ENCODE measurements around the gene FUT9. TPM values are rescaled to one million over a fixed set of nuclear protein-coding genes. Genes with fewer than 3 reads are reported as not detected.

The FUT9 gene
- 0.15 TPM for polyA plus RNA-seq (2013, experiment 1 of 2)
- 0.05 TPM for polyA plus RNA-seq (2013, experiment 2 of 2)

- no peaks in the 10 kb centered on the region for H3K4me1 ChIP-seq (ENCODE audit: control insufficient read depth, insufficient read depth, low read length, poor library complexity, severe bottlenecking)
- H3K36me3 ChIP-seq (ENCODE audit: control insufficient read depth, insufficient read depth, low read length) = no peaks in the 10 kb centered on the region
- no peaks in the 10 kb centered on the region for H3K9me3 ChIP-seq (ENCODE audit: control insufficient read depth, low read length)
- no peak within 1 kb of the TSS for H3K27ac ChIP-seq (ENCODE audit: low read depth, low read length, severe bottlenecking)
- 0 to 1% methylated on average over 35 to 38 of the region's 62 CpGs for WGBS, 2 experiments (ENCODE audit: insufficient coverage in 2 of 2)
- peak within 1 kb of the TSS; percentile 44 for H3K4me3 ChIP-seq (ENCODE audit: extremely low read depth, insufficient read depth, low read length, poor library complexity, severe bottlenecking)
These were observed at the start of gene FUT9 for GRCh38 chr6:96015518-96016333. FUT9 (plus strand) TSS chr6:96015974; CDS start chr6:96203156, 187,182 bp downstream.

GRCh38 chr6:95967594-95967993, 48.2 kb upstream of the FUT9 start:
- no peaks in the 10 kb centered on the region for H3K9me3 ChIP-seq (ENCODE audit: control insufficient read depth, low read length)
- no peak overlapping the region for H3K27ac ChIP-seq (ENCODE audit: low read depth, low read length, severe bottlenecking)
- H3K4me3 ChIP-seq (ENCODE audit: extremely low read depth, insufficient read depth, low read length, poor library complexity, severe bottlenecking) = no peak overlapping the region
- no peaks in the 10 kb centered on the region for H3K4me1 ChIP-seq (ENCODE audit: control insufficient read depth, insufficient read depth, low read length, poor library complexity, severe bottlenecking)
- H3K36me3 ChIP-seq (ENCODE audit: control insufficient read depth, insufficient read depth, low read length) = no peaks in the 10 kb centered on the region

GRCh38 chr6:95973976-95974375, 41.8 kb upstream of the FUT9 start:
- H3K9me3 ChIP-seq (ENCODE audit: control insufficient read depth, low read length) = no peaks in the 10 kb centered on the region
- no peak overlapping the region for H3K27ac ChIP-seq (ENCODE audit: low read depth, low read length, severe bottlenecking)
- H3K4me3 ChIP-seq (ENCODE audit: extremely low read depth, insufficient read depth, low read length, poor library complexity, severe bottlenecking) = no peak overlapping the region
- H3K4me1 ChIP-seq (ENCODE audit: control insufficient read depth, insufficient read depth, low read length, poor library complexity, severe bottlenecking) = no peaks in the 10 kb centered on the region
- WGBS, 2 experiments (ENCODE audit: insufficient coverage in 2 of 2) = no CpG with 5 or more reads among the region's 3 CpGs
- no peaks in the 10 kb centered on the region for H3K36me3 ChIP-seq (ENCODE audit: control insufficient read depth, insufficient read depth, low read length)

- no peaks in the 10 kb centered on the region for H3K9me3 ChIP-seq (ENCODE audit: control insufficient read depth, low read length)
- H3K4me1 ChIP-seq (ENCODE audit: control insufficient read depth, insufficient read depth, low read length, poor library complexity, severe bottlenecking) = no peaks in the 10 kb centered on the region
- no peak overlapping the region for H3K27ac ChIP-seq (ENCODE audit: low read depth, low read length, severe bottlenecking)
- WGBS, 2 experiments (ENCODE audit: insufficient coverage in 2 of 2) = 60 to 73% methylated on average over 1 of the region's 2 CpGs
- H3K36me3 ChIP-seq (ENCODE audit: control insufficient read depth, insufficient read depth, low read length) = no peaks in the 10 kb centered on the region
- no peak overlapping the region for H3K4me3 ChIP-seq (ENCODE audit: extremely low read depth, insufficient read depth, low read length, poor library complexity, severe bottlenecking)
These were observed 37.5 kb upstream of the FUT9 start for GRCh38 chr6:95978230-95978629.

- Histone ChIP-seq H3K4me1 (ENCODE audit: control insufficient read depth, insufficient read depth, low read length, poor library complexity, severe bottlenecking) (no peaks in the 10 kb centered on the region), H3K9me3 (ENCODE audit: control insufficient read depth, low read length) (no peaks in the 10 kb centered on the region), H3K36me3 (ENCODE audit: control insufficient read depth, insufficient read depth, low read length) (no peaks in the 10 kb centered on the region), H3K4me3 (ENCODE audit: extremely low read depth, insufficient read depth, low read length, poor library complexity, severe bottlenecking) (no peak overlapping the region), H3K27ac (ENCODE audit: low read depth, low read length, severe bottlenecking) (no peak overlapping the region)
- 86 to 95% methylated on average over 1 to 5 of the region's 5 CpGs for WGBS, 2 experiments (ENCODE audit: insufficient coverage in 2 of 2)
These were observed 23.9 kb upstream of the FUT9 start for GRCh38 chr6:95991906-95992305.

GRCh38 chr6:95994151-95994550, 21.6 kb upstream of the FUT9 start:
- Histone ChIP-seq H3K4me3 (ENCODE audit: extremely low read depth, insufficient read depth, low read length, poor library complexity, severe bottlenecking) (no peak overlapping the region), H3K36me3 (ENCODE audit: control insufficient read depth, insufficient read depth, low read length) (no peaks in the 10 kb centered on the region), H3K9me3 (ENCODE audit: control insufficient read depth, low read length) (no peaks in the 10 kb centered on the region), H3K4me1 (ENCODE audit: control insufficient read depth, insufficient read depth, low read length, poor library complexity, severe bottlenecking) (no peaks in the 10 kb centered on the region), H3K27ac (ENCODE audit: low read depth, low read length, severe bottlenecking) (no peak overlapping the region)
- 84 to 96% methylated on average over 2 of the region's 4 CpGs for WGBS, 2 experiments (ENCODE audit: insufficient coverage in 2 of 2)

- Histone ChIP-seq H3K9me3 (ENCODE audit: control insufficient read depth, low read length) (no peaks in the 10 kb centered on the region), H3K36me3 (ENCODE audit: control insufficient read depth, insufficient read depth, low read length) (no peaks in the 10 kb centered on the region), H3K4me3 (ENCODE audit: extremely low read depth, insufficient read depth, low read length, poor library complexity, severe bottlenecking) (no peak overlapping the region), H3K4me1 (ENCODE audit: control insufficient read depth, insufficient read depth, low read length, poor library complexity, severe bottlenecking) (no peaks in the 10 kb centered on the region), H3K27ac (ENCODE audit: low read depth, low read length, severe bottlenecking) (no peak overlapping the region)
- 57 to 62% methylated on average over 3 of the region's 3 CpGs for WGBS, 2 experiments (ENCODE audit: insufficient coverage in 2 of 2)
These were observed 17.6 kb upstream of the FUT9 start for GRCh38 chr6:95998133-95998532.

- no peak overlapping the region for H3K4me3 ChIP-seq (ENCODE audit: extremely low read depth, insufficient read depth, low read length, poor library complexity, severe bottlenecking)
- no peaks in the 10 kb centered on the region for H3K36me3 ChIP-seq (ENCODE audit: control insufficient read depth, insufficient read depth, low read length)
- H3K27ac ChIP-seq (ENCODE audit: low read depth, low read length, severe bottlenecking) = no peak overlapping the region
- no peaks in the 10 kb centered on the region for H3K9me3 ChIP-seq (ENCODE audit: control insufficient read depth, low read length)
- H3K4me1 ChIP-seq (ENCODE audit: control insufficient read depth, insufficient read depth, low read length, poor library complexity, severe bottlenecking) = no peaks in the 10 kb centered on the region
- WGBS, 2 experiments (ENCODE audit: insufficient coverage in 2 of 2) = 81 to 90% methylated on average over 5 to 7 of the region's 8 CpGs
These were observed 13.7 kb upstream of the FUT9 start for GRCh38 chr6:96001891-96002575.

GRCh38 chr6:96002576-96002910, 13.2 kb upstream of the FUT9 start:
- no peaks in the 10 kb centered on the region for H3K4me1 ChIP-seq (ENCODE audit: control insufficient read depth, insufficient read depth, low read length, poor library complexity, severe bottlenecking)
- WGBS, 2 experiments (ENCODE audit: insufficient coverage in 2 of 2) = 40 to 59% methylated on average over 2 to 3 of the region's 3 CpGs

GRCh38 chr6:96002912-96003311, 12.9 kb upstream of the FUT9 start:
- Histone ChIP-seq H3K9me3 (ENCODE audit: control insufficient read depth, low read length) (no peaks in the 10 kb centered on the region), H3K27ac (ENCODE audit: low read depth, low read length, severe bottlenecking) (no peak overlapping the region), H3K4me1 (ENCODE audit: control insufficient read depth, insufficient read depth, low read length, poor library complexity, severe bottlenecking) (no peaks in the 10 kb centered on the region), H3K4me3 (ENCODE audit: extremely low read depth, insufficient read depth, low read length, poor library complexity, severe bottlenecking) (no peak overlapping the region), H3K36me3 (ENCODE audit: control insufficient read depth, insufficient read depth, low read length) (no peaks in the 10 kb centered on the region)
- WGBS, 2 experiments (ENCODE audit: insufficient coverage in 2 of 2) = 83 to 87% methylated on average over 2 to 5 of the region's 5 CpGs

More at GRCh38 chr6:96002576-96002910, 13.2 kb upstream of the FUT9 start:
- Histone ChIP-seq H3K27ac (ENCODE audit: low read depth, low read length, severe bottlenecking) (no peak overlapping the region), H3K4me3 (ENCODE audit: extremely low read depth, insufficient read depth, low read length, poor library complexity, severe bottlenecking) (no peak overlapping the region), H3K9me3 (ENCODE audit: control insufficient read depth, low read length) (no peaks in the 10 kb centered on the region), H3K36me3 (ENCODE audit: control insufficient read depth, insufficient read depth, low read length) (no peaks in the 10 kb centered on the region)

GRCh38 chr6:96007663-96008062, 8.1 kb upstream of the FUT9 start:
- H3K27ac ChIP-seq (ENCODE audit: low read depth, low read length, severe bottlenecking) = no peak overlapping the region
- no peaks in the 10 kb centered on the region for H3K9me3 ChIP-seq (ENCODE audit: control insufficient read depth, low read length)
- WGBS, 2 experiments (ENCODE audit: insufficient coverage in 2 of 2) = 80 to 83% methylated on average over 1 of the region's 2 CpGs
- H3K36me3 ChIP-seq (ENCODE audit: control insufficient read depth, insufficient read depth, low read length) = no peaks in the 10 kb centered on the region
- H3K4me3 ChIP-seq (ENCODE audit: extremely low read depth, insufficient read depth, low read length, poor library complexity, severe bottlenecking) = no peak overlapping the region
- no peaks in the 10 kb centered on the region for H3K4me1 ChIP-seq (ENCODE audit: control insufficient read depth, insufficient read depth, low read length, poor library complexity, severe bottlenecking)

Data from mesodermal cell (in vitro differentiated cells).